GM03348 (cell line): ENCODE measurements around the gene HBD.
"Not testable (repeated sequence)": the region's sequence is repeated elsewhere in the genome, so short reads cannot be mapped to it uniquely, and the experiment has no call there.

Experiments used
- DNase-seq: peaks from one replicate; pipeline ENCODE4 v3.0.0; 2012; ENCODE audit warnings: low spot score

HBD gene

DNA sequence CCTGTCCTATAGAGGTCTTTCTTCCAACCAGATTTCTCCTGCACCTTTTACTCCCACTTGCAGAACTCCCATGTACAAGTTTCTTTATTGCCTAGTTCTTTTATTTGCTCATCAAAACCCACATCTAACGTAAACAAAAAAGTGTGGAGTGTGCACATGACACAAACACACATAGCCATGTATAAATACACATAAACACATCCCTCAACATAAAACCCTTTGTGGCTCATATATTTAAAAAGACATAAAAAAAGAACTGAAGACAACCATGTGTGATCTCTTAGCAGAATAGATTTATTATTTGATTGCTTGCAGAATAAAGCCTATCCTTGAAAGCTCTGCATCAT lies 18.6 kb upstream of the HBD start:
- no peak for DNase-seq

DNA sequence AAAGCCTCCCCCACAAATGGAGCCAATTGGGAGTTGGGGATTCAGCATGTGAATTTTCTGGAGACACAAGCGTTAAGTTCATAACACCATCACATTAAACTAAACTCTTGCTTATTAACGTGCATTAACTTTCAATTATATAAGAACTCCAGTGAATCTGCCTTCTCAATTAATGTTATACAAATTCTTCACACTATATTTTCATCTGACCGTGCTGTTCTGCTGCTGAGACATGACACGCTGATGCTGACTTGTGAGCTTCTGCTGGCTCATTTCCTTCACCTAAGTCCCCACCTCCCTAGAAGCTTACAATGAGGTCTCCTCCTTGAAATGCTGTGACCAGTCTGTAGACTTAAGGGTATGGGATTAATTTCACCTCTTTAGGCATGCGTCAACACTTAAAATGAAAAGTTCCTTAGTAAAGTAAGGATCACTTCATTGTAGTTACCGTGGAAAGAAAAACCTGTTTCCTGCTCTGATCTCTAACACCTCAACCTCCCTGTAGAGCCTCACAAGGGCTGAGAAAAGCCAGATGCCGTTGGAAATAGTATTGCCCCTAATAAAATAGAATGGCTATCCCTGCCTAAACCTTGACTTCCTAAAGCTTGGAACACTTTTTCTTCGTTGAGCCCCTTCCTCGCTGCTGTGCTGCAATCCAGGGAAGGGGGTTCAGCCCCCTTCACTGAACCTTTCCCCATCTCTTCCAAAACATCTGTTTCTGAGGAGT lies 18.1 kb upstream of the HBD start:
- DNase-seq = no peak

GRCh38 chr11:5251746-5252145 lies 17.5 kb upstream of the HBD start:
- no peak for DNase-seq

DNA sequence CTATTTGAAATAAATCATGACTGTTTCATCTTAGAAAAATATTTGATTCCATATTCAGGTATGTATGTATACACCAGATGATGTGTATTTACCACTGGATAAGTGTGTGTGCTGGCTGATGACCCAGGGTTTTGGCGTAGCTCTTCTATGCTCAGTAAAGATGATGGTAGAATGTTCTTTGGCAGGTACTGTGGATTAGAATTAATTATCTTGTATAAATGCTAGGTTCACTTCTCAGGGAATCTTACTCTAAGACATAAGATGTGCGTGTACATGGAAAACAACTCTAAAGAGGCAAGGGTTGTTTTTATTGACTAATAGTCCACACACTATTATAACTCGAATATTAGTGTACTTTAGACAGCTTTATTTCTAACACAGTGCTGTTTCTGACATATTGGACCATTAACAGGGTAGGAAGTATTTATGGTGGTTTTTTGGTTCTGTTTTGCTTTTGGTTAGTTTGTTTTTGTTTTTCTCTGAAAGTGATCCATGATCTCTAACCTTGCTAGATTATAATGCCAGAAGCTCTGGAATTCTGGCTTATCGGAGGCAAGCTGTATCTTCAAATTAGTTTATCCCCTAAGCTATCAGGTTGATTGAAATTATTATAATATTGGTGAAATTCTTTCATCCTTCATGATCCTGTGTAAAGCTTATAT lies 16.4 kb upstream of the HBD start:
- DNase-seq = no peak

GRCh38 chr11:5249807-5250396 lies 15.6 kb upstream of the HBD start, which contains the start of gene HBG1:
Gene HBG1, minus strand, starts transcription at chr11:5249857. Its CDS starts 53 bp downstream, at chr11:5249804.
- DNase-seq = not testable (repeated sequence)

- not testable (repeated sequence) for DNase-seq
Observed at GRCh38 chr11:5248498-5248897, 14.2 kb upstream of the HBD start.

DNA sequence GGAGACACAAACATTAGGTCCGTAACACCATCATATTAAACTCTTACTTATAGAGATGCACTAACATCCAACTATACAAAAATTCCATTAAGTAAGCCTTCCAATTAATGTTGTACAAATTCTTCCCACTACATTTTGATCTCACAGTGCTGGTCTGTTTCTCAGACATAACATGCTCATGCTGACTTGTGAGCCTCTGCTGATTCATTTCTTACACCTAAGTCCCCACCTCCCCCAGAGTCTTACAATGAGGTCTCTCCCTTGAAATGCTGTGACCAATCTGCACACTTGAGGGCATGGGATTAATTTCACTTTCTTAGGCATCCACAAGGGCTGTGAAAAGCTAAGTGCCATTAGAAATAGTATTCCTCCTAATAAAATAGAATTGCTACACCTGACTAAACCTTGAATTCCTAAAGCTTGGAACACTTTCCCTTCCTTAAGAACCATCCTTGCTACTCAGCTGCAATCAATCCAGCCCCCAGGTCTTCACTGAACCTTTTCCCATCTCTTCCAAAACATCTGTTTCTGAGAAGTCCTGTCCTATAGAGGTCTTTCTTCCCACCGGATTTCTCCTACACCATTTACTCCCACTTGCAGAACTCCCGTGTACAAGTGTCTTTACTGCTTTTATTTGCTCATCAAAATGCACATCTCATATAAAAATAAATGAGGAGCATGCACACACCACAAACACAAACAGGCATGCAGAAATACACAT lies 13.3 kb upstream of the HBD start:
- DNase-seq = no peak

DNA sequence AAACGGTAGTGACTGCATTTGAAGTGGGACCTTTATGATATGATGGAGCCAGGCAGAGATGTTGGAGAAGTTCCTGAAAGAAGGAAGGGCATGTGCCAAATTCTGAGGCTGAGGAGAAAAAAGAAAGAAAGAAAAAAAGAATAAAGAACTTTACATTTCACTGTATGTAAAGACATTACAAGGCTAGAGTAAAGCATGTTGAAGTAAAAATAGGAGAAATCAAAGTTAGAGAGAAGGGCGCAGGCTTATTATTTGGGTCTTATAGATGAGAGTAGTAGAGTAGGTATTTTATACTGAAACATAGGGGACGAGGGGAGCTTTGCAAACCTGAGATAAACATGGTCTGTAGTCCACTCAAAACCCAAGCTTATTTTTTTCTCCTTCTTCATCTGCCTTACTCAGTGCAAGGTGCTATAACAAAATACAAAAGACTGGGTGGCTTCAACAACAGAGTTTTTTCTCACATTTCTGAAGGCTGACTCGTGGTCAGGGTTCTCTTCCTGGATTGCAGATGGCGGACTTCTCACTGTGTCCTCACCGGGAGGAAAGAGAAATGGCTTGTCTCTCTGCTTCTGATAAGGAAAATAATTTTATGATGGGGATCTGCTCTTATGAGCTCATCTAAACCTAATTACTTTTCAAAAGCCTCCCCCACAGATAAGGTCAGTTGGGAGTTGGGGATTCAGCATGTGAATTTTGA lies 12.6 kb upstream of the HBD start:
- no peak for DNase-seq

DNA sequence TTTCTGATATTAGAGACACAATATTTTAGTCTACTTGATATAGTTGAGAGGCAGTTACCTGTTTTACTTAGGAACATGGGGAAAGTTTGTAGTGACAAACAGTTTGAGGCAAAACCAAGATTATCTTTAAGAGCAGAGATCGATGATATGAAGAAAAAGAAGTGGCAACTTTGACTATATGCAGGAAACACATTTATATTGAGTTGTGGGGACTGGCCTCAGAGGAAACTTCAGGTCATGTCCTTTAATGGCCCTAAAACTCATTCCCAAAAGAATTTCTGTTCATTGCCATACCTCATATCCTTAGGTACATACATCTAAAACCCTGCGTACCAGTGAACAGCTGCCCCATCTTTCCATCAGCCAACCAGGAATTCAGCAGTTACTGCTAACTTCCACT lies 10.9 kb upstream of the HBD start:
- no peak for DNase-seq

DNA sequence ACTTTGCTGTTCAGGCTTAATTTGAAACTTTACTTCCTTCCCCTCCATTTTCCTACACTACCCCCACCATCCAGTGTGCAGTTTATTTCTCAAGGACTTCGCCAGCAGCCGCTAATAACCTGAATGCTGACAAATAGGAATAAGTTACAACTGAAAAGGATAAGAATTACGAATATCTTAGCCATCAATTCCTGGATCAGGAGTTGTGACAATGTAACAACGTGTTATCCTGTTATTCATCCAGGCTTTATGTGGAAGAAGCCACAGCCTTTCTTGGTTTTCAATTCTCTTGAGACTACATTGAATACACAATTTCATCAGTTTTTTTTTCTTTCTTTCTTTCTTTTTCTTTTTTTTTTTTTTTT lies 9.5 kb upstream of the HBD start:
- DNase-seq = no peak

GRCh38 chr11:5242933-5243815 lies 8.9 kb upstream of the HBD start:
- DNase-seq = no peak

DNA sequence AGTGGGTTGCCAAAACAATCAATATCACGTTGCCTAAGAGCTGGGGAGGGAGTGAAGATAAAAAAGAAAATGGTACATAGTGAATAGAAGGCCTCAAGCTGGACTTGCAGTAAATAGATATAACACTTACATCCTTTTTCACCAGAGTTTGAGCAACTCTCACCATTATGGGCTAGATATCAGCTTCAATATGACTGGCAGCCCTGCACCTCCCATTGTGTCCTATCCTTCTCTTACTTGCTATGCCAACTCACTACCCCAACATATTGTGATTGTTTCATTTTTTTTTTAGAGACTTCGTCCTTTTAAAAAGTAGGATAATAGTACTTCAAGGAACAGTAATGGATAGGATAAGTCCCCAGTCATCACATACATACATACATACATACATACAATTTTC lies 7.9 kb upstream of the HBD start:
- DNase-seq = no peak

DNA sequence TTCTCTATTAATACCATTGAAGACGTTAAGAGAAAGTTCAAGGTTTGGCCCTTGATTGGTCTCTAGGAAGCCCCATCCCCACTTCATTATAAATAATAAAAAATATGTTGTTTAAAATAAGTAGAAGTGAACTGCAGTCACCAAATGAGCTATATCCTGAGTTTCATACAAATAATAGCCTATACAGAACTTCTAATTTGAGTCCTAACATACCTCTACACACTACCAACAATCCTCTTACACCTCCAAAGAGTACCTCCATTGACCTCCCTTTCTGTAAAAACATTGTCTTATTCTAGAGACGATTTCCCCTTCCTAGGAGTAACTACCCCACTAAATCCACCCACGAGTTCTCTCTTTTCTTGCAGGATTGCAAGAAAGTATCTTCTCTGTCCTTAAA lies 7.2 kb upstream of the HBD start:
- no peak for DNase-seq

GRCh38 chr11:5240458-5240857 lies 6.2 kb upstream of the HBD start:
- no peak for DNase-seq

DNA sequence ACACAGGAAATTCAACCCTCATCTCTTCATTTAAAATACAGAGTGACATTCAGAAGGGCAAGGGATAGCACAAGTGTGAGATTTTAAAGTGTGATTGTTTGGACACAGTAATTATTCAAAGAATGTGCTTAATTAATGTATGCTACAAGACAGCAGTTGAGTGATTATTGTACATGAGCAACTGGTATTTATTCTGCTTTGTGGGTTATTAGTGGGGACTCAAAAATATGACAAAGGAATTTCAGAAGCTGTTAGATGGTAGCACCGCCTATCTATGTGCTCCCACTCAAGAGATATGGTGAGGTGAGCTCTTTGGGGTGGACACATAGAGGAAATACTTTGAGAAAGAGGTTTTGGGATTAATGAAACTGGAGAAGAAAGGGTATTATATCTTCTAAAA lies 5.8 kb upstream of the HBD start:
- no peak for DNase-seq

DNA sequence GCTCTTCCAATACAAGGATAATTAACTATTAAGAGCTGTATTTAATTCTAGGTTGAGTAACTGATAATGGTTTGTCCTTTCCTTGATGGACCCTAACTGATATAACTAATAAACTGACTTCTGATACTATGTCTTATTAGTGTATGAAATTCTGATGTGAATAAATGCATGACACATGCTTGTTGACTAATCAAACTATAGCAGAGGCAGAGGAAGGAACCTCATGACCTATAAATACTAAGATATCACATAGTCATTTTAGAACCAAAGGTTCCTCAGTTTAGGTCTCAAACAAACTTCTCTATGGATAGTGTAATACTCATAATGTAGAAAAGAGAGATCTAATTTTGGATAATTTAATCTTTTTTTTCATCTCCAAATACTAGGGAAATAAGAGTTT lies 4.8 kb upstream of the HBD start:
- DNase-seq = no peak

GRCh38 chr11:5238486-5238885 lies 4.2 kb upstream of the HBD start:
- DNase-seq = no peak

- DNase-seq = no peak
Observed at GRCh38 chr11:5237420-5237819, 3.1 kb upstream of the HBD start.

GRCh38 chr11:5235364-5236095 lies 1.2 kb upstream of the HBD start:
- DNase-seq = no peak

- DNase-seq = no peak
Observed at GRCh38 chr11:5233307-5233706, 976 bp downstream of the HBD start.

GRCh38 chr11:5232821-5233220 lies 1.5 kb downstream of the HBD start:
- DNase-seq = no peak
